ENCODE measurements around the gene CDC42BPG. TPM values are rescaled to one million over a fixed set of nuclear protein-coding genes. Genes with fewer than 3 reads are reported as not detected.

Gene CDC42BPG
- total RNA-seq, 1 donor = under 0.01 TPM

- TF ChIP-seq CTCF (IDR thresholded peaks at IDR 0.05; ENCODE audit: insufficient read depth, low read depth, low read length) = no peak
- H3K4me3 ChIP-seq (ENCODE audit: low read depth, low read length) = no peak overlapping the region
- DNase-seq (ENCODE audit: low read depth) = no peak
These were observed 799 bp upstream of the CDC42BPG start for GRCh38 chr11:64845129-64845775.

GRCh38 chr11:64843686-64844329 is 645 bp downstream of the CDC42BPG start:
- TF ChIP-seq CTCF (IDR thresholded peaks at IDR 0.05; ENCODE audit: insufficient read depth, low read depth, low read length) = no peak
- H3K4me3 ChIP-seq (ENCODE audit: low read depth, low read length) = peak overlapping the region; percentile 18
- no peak for DNase-seq (ENCODE audit: low read depth)

- TF ChIP-seq CTCF (IDR thresholded peaks at IDR 0.05; ENCODE audit: insufficient read depth, low read depth, low read length) = no peak
- DNase-seq (ENCODE audit: low read depth) = no peak
- H3K4me3 ChIP-seq (ENCODE audit: low read depth, low read length) = no peak overlapping the region
These were observed 1.4 kb downstream of the CDC42BPG start for GRCh38 chr11:64842851-64843685.

- DNase-seq (ENCODE audit: low read depth) = no peak
- TF ChIP-seq CTCF (IDR thresholded peaks at IDR 0.05; ENCODE audit: insufficient read depth, low read depth, low read length) = no peak
- no peak overlapping the region for H3K4me3 ChIP-seq (ENCODE audit: low read depth, low read length)
These were observed 2.1 kb downstream of the CDC42BPG start for GRCh38 chr11:64842366-64842759.

- DNase-seq (ENCODE audit: low read depth) = no peak
- no peak for TF ChIP-seq CTCF (IDR thresholded peaks at IDR 0.05; ENCODE audit: insufficient read depth, low read depth, low read length)
- no peak overlapping the region for H3K4me3 ChIP-seq (ENCODE audit: low read depth, low read length)
These were observed 2.7 kb downstream of the CDC42BPG start for GRCh38 chr11:64841592-64842365.
